Measurements from ENCODE around the gene MMEL1.

MMEL1 gene

DNA sequence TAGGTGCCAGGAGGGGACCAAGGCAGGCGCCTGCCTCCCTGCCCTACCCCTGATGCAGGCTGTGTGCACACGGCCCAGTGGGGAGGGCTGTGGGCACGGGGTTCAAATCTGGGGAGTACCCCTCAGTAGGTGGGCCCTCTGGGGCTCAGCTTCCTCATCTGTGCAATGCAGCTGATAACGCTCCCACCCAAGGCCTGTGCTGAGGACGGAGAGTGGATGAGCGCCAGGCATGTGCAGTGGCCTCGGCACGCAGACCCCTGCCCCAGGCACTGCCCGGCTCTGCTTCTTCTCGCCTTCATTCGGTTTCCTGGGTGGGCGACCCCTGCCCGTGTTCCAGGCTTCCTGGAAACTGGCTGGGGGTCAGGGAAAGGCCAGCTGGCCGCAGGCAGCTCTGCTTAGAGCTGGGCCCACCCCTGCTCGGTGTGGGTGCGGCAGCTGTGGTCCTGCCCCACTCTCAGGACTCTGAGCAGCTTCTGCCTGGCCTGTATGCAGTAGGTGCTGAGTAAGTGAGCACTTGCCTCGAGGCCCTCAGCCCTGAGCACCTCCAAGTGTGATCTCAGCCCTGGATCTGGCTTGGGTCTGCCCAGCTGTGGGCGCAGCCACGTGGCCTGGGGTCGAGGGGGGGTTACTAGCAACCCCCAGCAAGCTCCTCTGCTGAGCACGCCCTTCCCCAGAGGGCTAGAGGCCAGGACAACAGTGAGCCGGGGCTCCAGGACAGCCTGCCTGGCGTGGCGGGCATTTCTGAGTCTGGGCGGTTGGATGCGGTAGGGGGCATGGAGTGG lies 88.5 kb downstream of the MMEL1 start:
- DNase-seq (ENCODE audit: low spot score): no peak

- DNase-seq (ENCODE audit: low spot score): no peak
These were observed 89.2 kb downstream of the MMEL1 start for GRCh38 chr1:2543543-2544092.

GRCh38 chr1:2542246-2542915 lies 90.4 kb downstream of the MMEL1 start:
- DNase-seq (ENCODE audit: low spot score): no peak

- DNase-seq (ENCODE audit: low spot score): no peak
These were observed 91.1 kb downstream of the MMEL1 start for GRCh38 chr1:2541619-2542245.

DNA sequence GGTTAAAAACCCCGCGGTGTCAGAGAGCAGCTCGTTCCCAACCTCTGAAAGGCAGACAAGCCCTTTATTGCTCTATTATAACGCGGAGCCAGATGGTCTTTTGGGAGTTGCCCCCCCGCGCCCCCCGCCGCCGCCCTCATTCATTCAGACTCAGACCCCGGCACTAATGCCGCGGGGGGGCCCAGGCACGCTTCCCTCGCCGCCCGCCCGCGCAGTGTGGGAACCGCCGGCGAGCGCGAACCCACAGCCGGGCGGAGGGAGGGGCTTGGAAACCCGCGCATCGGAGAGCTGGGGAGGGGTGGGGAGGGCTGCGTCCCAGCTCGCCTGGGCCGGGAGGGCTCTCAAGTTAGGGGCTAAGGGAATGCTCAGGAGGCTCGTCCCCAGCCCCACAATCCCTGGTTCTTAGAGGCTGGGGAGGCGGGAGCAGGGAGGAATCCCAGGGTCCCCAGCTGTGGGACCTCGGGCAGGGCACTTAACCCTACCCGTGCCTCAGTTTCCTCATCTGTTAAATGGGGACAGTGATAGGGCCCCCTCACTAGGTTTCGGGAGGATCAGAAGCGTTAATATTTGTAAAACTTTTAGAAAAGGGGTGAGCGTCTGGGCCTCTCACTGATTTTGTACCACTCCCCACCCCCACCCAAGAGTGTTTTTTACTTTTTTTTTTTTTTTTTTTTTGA lies 91.9 kb downstream of the MMEL1 start:
- no peak for DNase-seq (ENCODE audit: low spot score)
